K562 (cell line): Measurements from ENCODE around the gene CAMK1D. TPM values are rescaled to one million over a fixed set of nuclear protein-coding genes. Genes with fewer than 3 reads are reported as not detected.

Experiments
- ATAC-seq: fragments of 200-7000 bp; cut with Tn5 transposase; 3 replicates; pipeline ENCODE4 v1.9.1; 2020; ENCODE audit warnings: moderate library complexity
- BruUV-seq: library from RNA; stranded (reverse); fragments of 400-500 nt; replicated peaks from 2 replicates; lab custom pipeline; 2021; lab: Mats Ljungman, UMichigan
- CTCF ChIA-PET: fragments of 300-600 bp; formaldehyde crosslinking; extraction: SDS; loops from one replicate; lab custom pipeline; 2021; ENCODE audit warnings: low intra/inter-chr PET ratio; lab: Yijun Ruan, JAX
- POLR2A ChIA-PET: fragments of 300-600, 350-650 bp; sonication (Branson Sonifier 250); formaldehyde crosslinking; extraction: SDS; loops from one replicate; lab custom pipeline; 2021; ENCODE audit warnings: antibody characterized with exemption, inconsistent platforms; lab: Yijun Ruan, JAX
- DNase-seq, 4 experiments: peaks; one replicate each; pipeline versions ENCODE4 v3.0.0 to v3.0.0-alpha.2; 2011 to 2018; ENCODE audit warnings: low spot score in 3 of 4, mixed read lengths in 3 of 4; ENCODE audit errors: extremely low read depth in 1 of 4
- FAIRE-seq: peaks from 2 replicates; lab custom pipeline; 2011; peaks lifted over from hg19 to GRCh38; lab: Jason Lieb, UNC
- H2AFZ ChIP-seq: 2 replicates; pipeline ENCODE4 v1.6.0; 2011; ENCODE audit warnings: low read depth, low read length, control low read depth, inconsistent platforms
- H3K27ac ChIP-seq: fragments of 200-600 bp; 3 replicates; pipeline ENCODE4 v1.8.0; 2011; ENCODE audit warnings: low read depth, mild to moderate bottlenecking, control low read depth, inconsistent platforms, low read length, moderate library complexity, mixed read lengths; ENCODE audit errors: extremely low read depth
- H3K27me3 ChIP-seq, 2 experiments: fragments of 300-600 bp in 1 of 2; 2 replicates in 1 of 2; 3 replicates in 1 of 2; pipeline versions ENCODE4 v1.6.0 to v1.8.0; 2011; ENCODE audit warnings: inconsistent platforms in 2 of 2, low read length in 2 of 2, mild to moderate bottlenecking in 1 of 2, mixed read lengths in 1 of 2, moderate library complexity in 1 of 2; ENCODE audit not compliant: control insufficient read depth in 2 of 2, insufficient read depth in 2 of 2
- H3K36me3 ChIP-seq: fragments of 300-600 bp; 3 replicates; pipeline ENCODE4 v1.8.0; 2011; ENCODE audit warnings: mild to moderate bottlenecking, low read length, inconsistent platforms; ENCODE audit not compliant: control insufficient read depth, insufficient read depth
- H3K4me1 ChIP-seq, 2 experiments: fragments of 200-600 bp in 1 of 2; replicated peaks in 1 of 2; 2 replicates in 1 of 2; 3 replicates in 1 of 2; pipeline versions ENCODE4 v1.5.1 to v1.8.0; 2011; ENCODE audit warnings: inconsistent platforms in 2 of 2, low read length in 2 of 2, mild to moderate bottlenecking in 1 of 2, mixed read lengths in 1 of 2, moderate library complexity in 1 of 2; ENCODE audit not compliant: control insufficient read depth in 2 of 2, insufficient read depth in 2 of 2
- H3K4me2 ChIP-seq: 2 replicates; pipeline ENCODE4 v1.6.1; 2011; ENCODE audit warnings: low read length, control low read depth, inconsistent platforms, mixed read lengths; ENCODE audit not compliant: insufficient read depth
- H3K4me3 ChIP-seq: fragments of 200-600 bp; sonication (generic), shearing (Covaris generic); 2 replicates; pipeline ENCODE4 v1.5.1; 2016; ENCODE audit warnings: control low read depth, inconsistent platforms
- H3K79me2 ChIP-seq: fragments of 200-600 bp; 3 replicates; pipeline ENCODE4 v1.8.0; 2011; ENCODE audit warnings: low read length, inconsistent platforms; ENCODE audit not compliant: control insufficient read depth, insufficient read depth
- H3K9ac ChIP-seq, 2 experiments: 2 replicates each; pipeline versions ENCODE4 v1.6.0 to v1.6.1; 2011; ENCODE audit warnings: low read depth in 2 of 2, low read length in 2 of 2, control low read depth in 1 of 2, inconsistent platforms in 1 of 2, mild to moderate bottlenecking in 1 of 2, mixed read lengths in 1 of 2; ENCODE audit not compliant: insufficient read depth in 1 of 2
- H3K9me1 ChIP-seq: one replicate; pipeline ENCODE4 v1.6.0; 2011; ENCODE audit warnings: inconsistent platforms, mild to moderate bottlenecking, low read length, moderate library complexity; ENCODE audit not compliant: control insufficient read depth, insufficient read depth
- H3K9me3 ChIP-seq: replicated peaks from 2 replicates; pipeline ENCODE4 v1.5.1; 2011; ENCODE audit warnings: low read depth, low read length, inconsistent platforms; ENCODE audit not compliant: control insufficient read depth, insufficient read depth
- H4K20me1 ChIP-seq: replicated peaks from 2 replicates; pipeline ENCODE4 v1.6.1; 2011; ENCODE audit warnings: low read length, inconsistent platforms, mixed read lengths; ENCODE audit not compliant: control insufficient read depth, insufficient read depth
- CEBPG ChIP-seq, 3 experiments: fragments of 200-800 bp in 1 of 3; sonication (Bioruptor generic) in 1 of 3; sonication (generic) in 1 of 3; formaldehyde crosslinking in 1 of 3; IDR thresholded peaks in 2 of 3; conservative IDR thresholded peaks in 1 of 3; 2 replicates each; pipeline versions ENCODE4 v1.6.1 to v1.8.0; 2016 to 2022; ENCODE audit warnings: missing compliant biosample characterization in 2 of 3, missing genetic modification characterization in 2 of 3, mild to moderate bottlenecking in 1 of 3, missing genetic modification reagents in 1 of 3
- HDAC1 ChIP-seq, 2 experiments: fragments of 450-650 bp; IDR thresholded peaks; 2 replicates each; pipeline ENCODE4 v1.6.1; 2016 to 2017; ENCODE audit warnings: inconsistent platforms in 1 of 2, mild to moderate bottlenecking in 1 of 2, moderate library complexity in 1 of 2
- MBD1 ChIP-seq: fragments of 250-450 bp; sonication (Bioruptor Pico); IDR thresholded peaks from 2 replicates; pipeline ENCODE4 v1.8.0; 2022; ENCODE audit warnings: inconsistent platforms
- MTA3 ChIP-seq: fragments of 450-650 bp; formaldehyde crosslinking; IDR thresholded peaks from 2 replicates; pipeline ENCODE4 v1.6.1; 2017; ENCODE audit warnings: mild to moderate bottlenecking, borderline replicate concordance
- RNF2 ChIP-seq: sonication (generic); IDR thresholded peaks from 2 replicates; pipeline ENCODE4 v1.6.1; 2016
- WGBS: fragments of 100-300 bp; shearing (Covaris generic); methylation state at CpG from one replicate; pipeline ENCODE4 v1.1.6; 2016; ENCODE audit warnings: low coverage, mixed read lengths; ENCODE audit not compliant: insufficient coverage; ENCODE audit errors: missing lambda C conversion rate; 5-methylcytosine and 5-hydroxymethylcytosine counted together
- in situ Hi-C: fragments of 300-500 bp; cut with MboI; formaldehyde crosslinking; loops from 4 replicates; pipeline ENCODE4 v1.15.0; 2018; ENCODE audit warnings: inconsistent platforms, mixed read lengths
- intact Hi-C: fragments of 100-400 bp; cut with micrococcal nuclease; formaldehyde crosslinking; loops from 2 replicates; pipeline ENCODE4 v1.14.2; 2022
- polyA plus RNA-seq, 8 experiments: library from polyadenylated mRNA; depleted of rRNA in 4 of 8; stranded (reverse) in 5 of 8; unstranded in 3 of 8; fragments of >200 nt; fragmentation: Nextera tagmentation in 2 of 8; fragmentation: Illumina TruSeq in 1 of 8; extraction: Ambion mirVana in 2 of 8; extraction: Trizol in 1 of 8; gene quantifications; 2 replicates each; pipeline versions ENCODE4 v1.2.1 to v1.2.3, GENCODE V29; 2011 to 2014; ENCODE audit warnings: inconsistent platforms in 1 of 8, missing spikeins in 1 of 8
- total RNA-seq, 7 experiments: library from RNA; depleted of rRNA in 6 of 7; stranded (reverse); fragments of >200 nt in 6 of 7; fragmentation: Illumina TruSeq in 2 of 7; extraction: Trizol in 2 of 7; gene quantifications; 2 replicates each; pipeline versions ENCODE4 v1.2.1 to v1.2.3, GENCODE V29; 2011 to 2021; ENCODE audit warnings: low replicate concordance in 1 of 7
- TF ChIP-seq, protein P1 (sequence below): fragments of 450-650 bp; formaldehyde crosslinking; IDR thresholded peaks from 2 replicates; pipeline ENCODE4 v1.4.0; 2020; ENCODE audit warnings: mild to moderate bottlenecking, moderate library complexity
- TF ChIP-seq, protein P2 (sequence below): sonication (generic); formaldehyde crosslinking; IDR thresholded peaks from 2 replicates; pipeline ENCODE4 v1.8.0; 2023; ENCODE audit warnings: missing genetic modification reagents, mild to moderate bottlenecking, borderline replicate concordance

The CAMK1D gene
- total and polyA plus RNA-seq, 9 of the 15 experiments (the other 6 are each of a cell fraction or from before 2014, with no cell fraction given) = 0.12 to 0.24 (median 0.20) TPM; not detected in 5

- intact Hi-C loops (no loop called here), in situ Hi-C loops (no loop called here)
- Histone ChIP-seq H2AFZ (no peak overlapping the region), H4K20me1 (no peaks in the 10 kb centered on the region), H3K9me3 (no peaks in the 10 kb centered on the region), H3K9me1 (no peaks in the 10 kb centered on the region), H3K4me1 (no peaks in the 10 kb centered on the region), H3K4me3 (no peak overlapping the region), H3K36me3 (no peaks in the 10 kb centered on the region), H3K27ac (no peak overlapping the region), H3K27me3 (no peaks in the 10 kb centered on the region; a peak in 1 of 5 replicates), H3K9ac (no peak overlapping the region), H3K79me2 (no peaks in the 10 kb centered on the region), H3K4me2 (no peak overlapping the region)
- TF ChIP-seq RNF2 (no peak), MBD1 (CRISPR knock-in tag) (no peak), MTA3 (no peak), HDAC1 (IDR thresholded peaks at IDR 0.05) (no peak), CEBPG (CRISPR knock-in tag; IDR thresholded peaks at IDR 0.05) (no peak), CEBPG (tag; conservative IDR thresholded peaks at IDR 0.05 in 1 of 2, IDR thresholded peaks at IDR 0.05 in 1 of 2) (no peak)
- TF ChIP-seq, protein P1, sequence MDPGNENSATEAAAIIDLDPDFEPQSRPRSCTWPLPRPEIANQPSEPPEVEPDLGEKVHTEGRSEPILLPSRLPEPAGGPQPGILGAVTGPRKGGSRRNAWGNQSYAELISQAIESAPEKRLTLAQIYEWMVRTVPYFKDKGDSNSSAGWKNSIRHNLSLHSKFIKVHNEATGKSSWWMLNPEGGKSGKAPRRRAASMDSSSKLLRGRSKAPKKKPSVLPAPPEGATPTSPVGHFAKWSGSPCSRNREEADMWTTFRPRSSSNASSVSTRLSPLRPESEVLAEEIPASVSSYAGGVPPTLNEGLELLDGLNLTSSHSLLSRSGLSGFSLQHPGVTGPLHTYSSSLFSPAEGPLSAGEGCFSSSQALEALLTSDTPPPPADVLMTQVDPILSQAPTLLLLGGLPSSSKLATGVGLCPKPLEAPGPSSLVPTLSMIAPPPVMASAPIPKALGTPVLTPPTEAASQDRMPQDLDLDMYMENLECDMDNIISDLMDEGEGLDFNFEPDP (CRISPR knock-in tag) = no peak
- TF ChIP-seq, protein P2, sequence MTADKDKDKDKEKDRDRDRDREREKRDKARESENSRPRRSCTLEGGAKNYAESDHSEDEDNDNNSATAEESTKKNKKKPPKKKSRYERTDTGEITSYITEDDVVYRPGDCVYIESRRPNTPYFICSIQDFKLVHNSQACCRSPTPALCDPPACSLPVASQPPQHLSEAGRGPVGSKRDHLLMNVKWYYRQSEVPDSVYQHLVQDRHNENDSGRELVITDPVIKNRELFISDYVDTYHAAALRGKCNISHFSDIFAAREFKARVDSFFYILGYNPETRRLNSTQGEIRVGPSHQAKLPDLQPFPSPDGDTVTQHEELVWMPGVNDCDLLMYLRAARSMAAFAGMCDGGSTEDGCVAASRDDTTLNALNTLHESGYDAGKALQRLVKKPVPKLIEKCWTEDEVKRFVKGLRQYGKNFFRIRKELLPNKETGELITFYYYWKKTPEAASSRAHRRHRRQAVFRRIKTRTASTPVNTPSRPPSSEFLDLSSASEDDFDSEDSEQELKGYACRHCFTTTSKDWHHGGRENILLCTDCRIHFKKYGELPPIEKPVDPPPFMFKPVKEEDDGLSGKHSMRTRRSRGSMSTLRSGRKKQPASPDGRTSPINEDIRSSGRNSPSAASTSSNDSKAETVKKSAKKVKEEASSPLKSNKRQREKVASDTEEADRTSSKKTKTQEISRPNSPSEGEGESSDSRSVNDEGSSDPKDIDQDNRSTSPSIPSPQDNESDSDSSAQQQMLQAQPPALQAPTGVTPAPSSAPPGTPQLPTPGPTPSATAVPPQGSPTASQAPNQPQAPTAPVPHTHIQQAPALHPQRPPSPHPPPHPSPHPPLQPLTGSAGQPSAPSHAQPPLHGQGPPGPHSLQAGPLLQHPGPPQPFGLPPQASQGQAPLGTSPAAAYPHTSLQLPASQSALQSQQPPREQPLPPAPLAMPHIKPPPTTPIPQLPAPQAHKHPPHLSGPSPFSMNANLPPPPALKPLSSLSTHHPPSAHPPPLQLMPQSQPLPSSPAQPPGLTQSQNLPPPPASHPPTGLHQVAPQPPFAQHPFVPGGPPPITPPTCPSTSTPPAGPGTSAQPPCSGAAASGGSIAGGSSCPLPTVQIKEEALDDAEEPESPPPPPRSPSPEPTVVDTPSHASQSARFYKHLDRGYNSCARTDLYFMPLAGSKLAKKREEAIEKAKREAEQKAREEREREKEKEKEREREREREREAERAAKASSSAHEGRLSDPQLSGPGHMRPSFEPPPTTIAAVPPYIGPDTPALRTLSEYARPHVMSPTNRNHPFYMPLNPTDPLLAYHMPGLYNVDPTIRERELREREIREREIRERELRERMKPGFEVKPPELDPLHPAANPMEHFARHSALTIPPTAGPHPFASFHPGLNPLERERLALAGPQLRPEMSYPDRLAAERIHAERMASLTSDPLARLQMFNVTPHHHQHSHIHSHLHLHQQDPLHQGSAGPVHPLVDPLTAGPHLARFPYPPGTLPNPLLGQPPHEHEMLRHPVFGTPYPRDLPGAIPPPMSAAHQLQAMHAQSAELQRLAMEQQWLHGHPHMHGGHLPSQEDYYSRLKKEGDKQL (CRISPR knock-in tag) = no peak
- FAIRE-seq (no peak), DNase-seq (no peak), ATAC-seq (no peak)
- CTCF ChIA-PET = no interaction called here
- POLR2A ChIA-PET = no interaction called here
- WGBS = 0% methylated on average over 3 of the region's 3 CpGs
- no TSS peak for BruUV-seq
Observed at GRCh38 chr10:12862459-12862858, 513.1 kb downstream of the CAMK1D start.
